ENCODE results near the gene NEU2.

The NEU2 gene

GRCh38 chr2:233076749-233077148 lies 44.3 kb downstream of the NEU2 start:
- no peak for DNase-seq (ENCODE audit: low read depth)

- DNase-seq (ENCODE audit: low read depth) = no peak
These were observed 47.0 kb downstream of the NEU2 start for GRCh38 chr2:233079473-233079877.

- no peak for DNase-seq (ENCODE audit: low read depth)
These were observed 47.7 kb downstream of the NEU2 start for GRCh38 chr2:233079953-233080835.

GRCh38 chr2:233080836-233081229 lies 48.4 kb downstream of the NEU2 start:
- no peak for DNase-seq (ENCODE audit: low read depth)

- DNase-seq (ENCODE audit: low read depth) = no peak
These were observed 48.8 kb downstream of the NEU2 start for GRCh38 chr2:233081232-233081730.

- no peak for DNase-seq (ENCODE audit: low read depth)
These were observed 49.3 kb downstream of the NEU2 start for GRCh38 chr2:233081731-233082221.

- DNase-seq (ENCODE audit: low read depth) = no peak
These were observed 49.9 kb downstream of the NEU2 start for GRCh38 chr2:233082222-233082930.

GRCh38 chr2:233082931-233083755 lies 50.7 kb downstream of the NEU2 start:
- DNase-seq (ENCODE audit: low read depth) = no peak

GRCh38 chr2:233083782-233084181 lies 51.3 kb downstream of the NEU2 start:
- no peak for DNase-seq (ENCODE audit: low read depth)

- DNase-seq (ENCODE audit: low read depth) = no peak
These were observed 52.0 kb downstream of the NEU2 start for GRCh38 chr2:233084488-233084887.
